H1 (cell line): ENCODE data around the gene TC2N. TPM values are rescaled to one million over a fixed set of nuclear protein-coding genes. Genes with fewer than 3 reads are reported as not detected.

Experiments used
- CTCF ChIA-PET: fragments of 300-600 bp; sonication (Branson Sonifier 250); formaldehyde crosslinking; loops from one replicate; lab custom pipeline; 2021; ENCODE audit not compliant: partially characterized antibody; lab: Charles Lee
- POLR2A ChIA-PET: fragments of 300-600 bp; sonication (Branson Sonifier 250); formaldehyde crosslinking; loops from one replicate; lab custom pipeline; 2021; ENCODE audit warnings: inconsistent platforms; ENCODE audit not compliant: partially characterized antibody; lab: Charles Lee
- DNase-seq, 2 experiments: peaks; one replicate each; pipeline versions ENCODE4 v3.0.0 to v3.0.0-alpha.2; 2010 to 2022; ENCODE audit warnings: low spot score in 2 of 2, low read depth in 1 of 2, mixed read lengths in 1 of 2
- FAIRE-seq: peaks from 2 replicates; lab custom pipeline; 2011; peaks lifted over from hg19 to GRCh38; lab: Jason Lieb, UNC
- H2AFZ ChIP-seq: 2 replicates; pipeline ENCODE4 v1.8.1; 2012; ENCODE audit warnings: low read length, inconsistent platforms
- H2AK5ac ChIP-seq: 2 replicates; pipeline ENCODE4 v1.6.1; 2013; ENCODE audit warnings: low read depth, low read length
- H2BK120ac ChIP-seq: replicated peaks from 2 replicates; pipeline ENCODE3; 2013; ENCODE audit warnings: low read depth, low read length, inconsistent platforms
- H2BK12ac ChIP-seq: 2 replicates; pipeline ENCODE4 v1.6.1; 2013; ENCODE audit warnings: low read depth, low read length
- H2BK15ac ChIP-seq: 2 replicates; pipeline ENCODE4 v1.6.1; 2013; ENCODE audit warnings: low read length
- H2BK20ac ChIP-seq: 2 replicates; pipeline ENCODE4 v1.6.1; 2013; ENCODE audit warnings: low read length
- H2BK5ac ChIP-seq: 2 replicates; pipeline ENCODE4 v1.6.1; 2013; ENCODE audit warnings: low read depth, low read length
- H3K14ac ChIP-seq: 2 replicates; pipeline ENCODE4 v1.6.1; 2013; ENCODE audit warnings: inconsistent platforms; ENCODE audit not compliant: insufficient read length
- H3K18ac ChIP-seq: 2 replicates; pipeline ENCODE4 v1.6.1; 2013; ENCODE audit warnings: low read length; ENCODE audit errors: extremely low read depth
- H3K23ac ChIP-seq: 2 replicates; pipeline ENCODE4 v1.6.1; 2013; ENCODE audit warnings: inconsistent platforms; ENCODE audit not compliant: insufficient read length
- H3K23me2 ChIP-seq: 2 replicates; pipeline ENCODE4 v1.6.1; 2013; ENCODE audit warnings: low read depth, low read length
- H3K27ac ChIP-seq: 2 replicates; pipeline ENCODE4 v1.6.1; 2011; ENCODE audit warnings: low read depth, low read length, inconsistent platforms
- H3K27me3 ChIP-seq, 4 experiments: replicated peaks in 1 of 4; 1 replicate in 1 of 4; 2 replicates in 3 of 4; pipeline versions ENCODE4 v1.6.1 to v1.8.1; 2011 to 2013; ENCODE audit warnings: low read length in 3 of 4, mild to moderate bottlenecking in 3 of 4, inconsistent platforms in 2 of 4, mixed read lengths in 2 of 4, moderate library complexity in 1 of 4; ENCODE audit not compliant: control insufficient read depth in 3 of 4, insufficient read depth in 3 of 4; ENCODE audit errors: extremely low read depth in 1 of 4
- H3K36me3 ChIP-seq, 4 experiments: 2 replicates each; pipeline versions ENCODE4 v1.6.1 to v1.8.1; 2011 to 2013; ENCODE audit warnings: mild to moderate bottlenecking in 4 of 4, low read length in 3 of 4, moderate library complexity in 2 of 4, control low read depth in 1 of 4, inconsistent platforms in 1 of 4; ENCODE audit not compliant: insufficient read depth in 4 of 4, control insufficient read depth in 2 of 4
- H3K4ac ChIP-seq: replicated peaks from 2 replicates; pipeline ENCODE3; 2013; ENCODE audit warnings: low read length, low read depth, mixed read lengths, inconsistent platforms; ENCODE audit not compliant: insufficient read length
- H3K4me1 ChIP-seq, 4 experiments: replicated peaks in 1 of 4; 1 replicate in 1 of 4; 2 replicates in 3 of 4; pipeline versions ENCODE4 v1.6.1 to v1.8.1; 2011 to 2013; ENCODE audit warnings: low read length in 3 of 4, inconsistent platforms in 2 of 4, mixed read lengths in 1 of 4; ENCODE audit not compliant: insufficient read depth in 4 of 4, control insufficient read depth in 3 of 4
- H3K4me2 ChIP-seq, 2 experiments: 2 replicates each; pipeline versions ENCODE4 v1.6.1 to v1.8.1; 2011 to 2013; ENCODE audit warnings: low read depth in 2 of 2, low read length in 2 of 2, control low read depth in 1 of 2, inconsistent platforms in 1 of 2, mild to moderate bottlenecking in 1 of 2; ENCODE audit not compliant: insufficient read depth in 1 of 2
- H3K4me3 ChIP-seq, 4 experiments: fragments of 200-600, 300-600 bp in 1 of 4; sonication (generic), shearing (Covaris generic), sonication (Bioruptor Twin) in 1 of 4; 2 replicates each; pipeline versions ENCODE4 v1.5.1 to v1.8.1; 2011 to 2016; ENCODE audit warnings: low read length in 4 of 4, low read depth in 3 of 4, control low read depth in 2 of 4, inconsistent platforms in 2 of 4, mild to moderate bottlenecking in 2 of 4, mixed read lengths in 1 of 4, moderate library complexity in 1 of 4; ENCODE audit not compliant: insufficient read depth in 2 of 4; ENCODE audit errors: extremely low read depth in 1 of 4
- H3K56ac ChIP-seq: replicated peaks from 2 replicates; pipeline ENCODE3; 2013; ENCODE audit warnings: low read depth, mild to moderate bottlenecking, mixed read lengths, low read length, inconsistent platforms; ENCODE audit not compliant: insufficient read length
- H3K79me1 ChIP-seq: 2 replicates; pipeline ENCODE4 v1.6.1; 2013; ENCODE audit warnings: low read depth, low read length, control low read depth
- H3K79me2 ChIP-seq, 2 experiments: 2 replicates each; pipeline versions ENCODE4 v1.6.1 to v1.8.1; 2012 to 2013; ENCODE audit warnings: low read length in 2 of 2, mild to moderate bottlenecking in 2 of 2, inconsistent platforms in 1 of 2; ENCODE audit not compliant: insufficient read depth in 2 of 2, control insufficient read depth in 1 of 2
- H3K9ac ChIP-seq, 4 experiments: replicated peaks in 1 of 4; 1 replicate in 1 of 4; 2 replicates in 3 of 4; pipeline versions ENCODE4 v1.6.1 to v1.8.1; 2011 to 2013; ENCODE audit warnings: low read depth in 3 of 4, low read length in 3 of 4, control low read depth in 2 of 4, mild to moderate bottlenecking in 2 of 4, moderate library complexity in 2 of 4, inconsistent platforms in 1 of 4; ENCODE audit errors: extremely low read depth in 1 of 4
- H3K9me3 ChIP-seq, 2 experiments: 2 replicates each; pipeline versions ENCODE4 v1.6.1 to v1.8.1; 2012 to 2013; ENCODE audit warnings: mild to moderate bottlenecking in 2 of 2, moderate library complexity in 2 of 2, control low read depth in 1 of 2, inconsistent platforms in 1 of 2, low read depth in 1 of 2, low read length in 1 of 2, mixed read lengths in 1 of 2; ENCODE audit not compliant: insufficient read depth in 2 of 2
- H4K20me1 ChIP-seq, 2 experiments: replicated peaks in 1 of 2; 2 replicates each; pipeline versions ENCODE3 to v1.8.1; 2011 to 2013; ENCODE audit warnings: inconsistent platforms in 2 of 2, low read length in 2 of 2, mild to moderate bottlenecking in 1 of 2; ENCODE audit not compliant: insufficient read depth in 2 of 2, control insufficient read depth in 1 of 2
- H4K5ac ChIP-seq: 2 replicates; pipeline ENCODE4 v1.6.1; 2013; ENCODE audit warnings: low read length, low read depth, mixed read lengths, inconsistent platforms; ENCODE audit not compliant: insufficient read length
- H4K8ac ChIP-seq: 2 replicates; pipeline ENCODE4 v1.8.0; 2013; ENCODE audit warnings: mild to moderate bottlenecking, moderate library complexity, low read length, inconsistent platforms; ENCODE audit not compliant: insufficient read depth; ENCODE audit errors: extremely low read depth
- H4K91ac ChIP-seq: replicated peaks from 2 replicates; pipeline ENCODE3; 2013; ENCODE audit warnings: low read length, mixed read lengths, inconsistent platforms; ENCODE audit not compliant: insufficient read length
- CBX8 ChIP-seq: fragments of 300-800, 300-1000 bp; sonication (generic); IDR thresholded peaks from 2 replicates; pipeline ENCODE4 v1.7.1; 2016; ENCODE audit warnings: low read depth, low read length, borderline replicate concordance
- CHD2 ChIP-seq: IDR thresholded peaks from 2 replicates; pipeline ENCODE4 v1.6.1; 2012; ENCODE audit warnings: low read length, improper control_type of control experiment
- CREB1 ChIP-seq: IDR thresholded peaks from 2 replicates; pipeline ENCODE4 v1.6.1; 2012; ENCODE audit warnings: inconsistent platforms
- HDAC6 ChIP-seq: IDR thresholded peaks from one replicate; pipeline ENCODE4 v1.7.1; 2012; ENCODE audit warnings: low read depth, mild to moderate bottlenecking, inconsistent platforms, low read length, moderate library complexity
- KDM1A ChIP-seq: fragments of 200-600, 300-600 bp; sonication (generic); IDR thresholded peaks from 2 replicates; pipeline ENCODE4 v1.7.1; 2016; ENCODE audit warnings: mild to moderate bottlenecking, low read length, borderline replicate concordance
- MAFK ChIP-seq: IDR thresholded peaks from 2 replicates; pipeline ENCODE4 v1.6.1; 2012; ENCODE audit warnings: low read depth, mild to moderate bottlenecking, improper control_type of control experiment, low read length
- NRF1 ChIP-seq: IDR thresholded peaks from 2 replicates; pipeline ENCODE4 v1.6.1; 2011; ENCODE audit warnings: mild to moderate bottlenecking, low read depth, low read length, improper control_type of control experiment
- POLR2A ChIP-seq, 2 experiments: IDR thresholded peaks; 1 replicate in 1 of 2; 2 replicates in 1 of 2; pipeline ENCODE4 v1.6.1; 2011; ENCODE audit warnings: low read depth in 2 of 2, low read length in 2 of 2, mild to moderate bottlenecking in 2 of 2; ENCODE audit errors: control extremely low read depth in 1 of 2
- RAD21 ChIP-seq, 2 experiments: IDR thresholded peaks in 1 of 2; conservative IDR thresholded peaks in 1 of 2; 2 replicates each; pipeline ENCODE4 v1.6.1; 2011; ENCODE audit warnings: low read depth in 2 of 2, low read length in 2 of 2, improper control_type of control experiment in 1 of 2, inconsistent platforms in 1 of 2, mild to moderate bottlenecking in 1 of 2, moderate library complexity in 1 of 2
- SAP30 ChIP-seq: fragments of 300-600 bp; sonication (generic); IDR thresholded peaks from 2 replicates; pipeline ENCODE4 v1.7.1; 2012; ENCODE audit warnings: low read length, moderate library complexity, mild to moderate bottlenecking, inconsistent platforms; ENCODE audit not compliant: insufficient read depth, insufficient replicate concordance
- SIN3A ChIP-seq, 2 experiments: IDR thresholded peaks in 1 of 2; conservative IDR thresholded peaks in 1 of 2; 2 replicates each; pipeline ENCODE4 v1.6.1; 2011 to 2012; ENCODE audit warnings: low read length in 2 of 2, improper control_type of control experiment in 1 of 2, low read depth in 1 of 2, mild to moderate bottlenecking in 1 of 2
- SIX5 ChIP-seq: IDR thresholded peaks from 2 replicates; pipeline ENCODE4 v1.6.1; 2011; ENCODE audit warnings: mild to moderate bottlenecking, low read depth, low read length
- SP2 ChIP-seq: IDR thresholded peaks from 2 replicates; pipeline ENCODE4 v1.6.1; 2012; ENCODE audit warnings: mild to moderate bottlenecking, low read length, inconsistent platforms
- WGBS, 2 experiments: shearing (Covaris generic) in 1 of 2; methylation state at CpG; one replicate each; pipeline versions ENCODE4 v1.1.6 to v1.1.7; 2013 to 2015; ENCODE audit warnings: low lambda C conversion rate in 2 of 2, mixed read lengths in 2 of 2, inconsistent platforms in 1 of 2, low coverage in 1 of 2, missing lambda C conversion rate in 1 of 2; ENCODE audit not compliant: insufficient replicate concordance in 2 of 2, insufficient coverage in 1 of 2, insufficient read length in 1 of 2; ENCODE audit errors: extremely low coverage in 1 of 2, missing lambda C conversion rate in 1 of 2; 5-methylcytosine and 5-hydroxymethylcytosine counted together
- polyA plus RNA-seq, 7 experiments: library from polyadenylated mRNA; depleted of rRNA in 3 of 7; stranded (reverse) in 5 of 7; unstranded in 2 of 7; fragments of >200 nt in 5 of 7; fragments of 200-250 nt in 2 of 7; gene quantifications; 1 replicate in 5 of 7; 2 replicates in 1 of 7; 4 replicates in 1 of 7; pipeline versions ENCODE4 v1.2.1 to v1.2.3, GENCODE V29; 2011 to 2013; ENCODE audit warnings: missing spikeins in 2 of 7, mixed read lengths in 2 of 7
- total RNA-seq: library from RNA; stranded (reverse); fragmentation: NEBNext Ultra II Directional; extraction: Animal tissue kit (Norgen Biotek cat#: 25700); gene quantifications from 2 replicates; pipeline ENCODE4 v1.2.1, GENCODE V29; 2021
- TF ChIP-seq, protein P1 (sequence below): IDR thresholded peaks from 2 replicates; pipeline ENCODE4 v1.6.1; 2011; ENCODE audit warnings: low read depth, mild to moderate bottlenecking, low read length; ENCODE audit not compliant: insufficient read depth

The TC2N gene
- total and polyA plus RNA-seq, 2 of the 8 experiments (the other 6 are each of a cell fraction or from before 2014, with no cell fraction given), result 9.7 to 36.2 TPM

DNA sequence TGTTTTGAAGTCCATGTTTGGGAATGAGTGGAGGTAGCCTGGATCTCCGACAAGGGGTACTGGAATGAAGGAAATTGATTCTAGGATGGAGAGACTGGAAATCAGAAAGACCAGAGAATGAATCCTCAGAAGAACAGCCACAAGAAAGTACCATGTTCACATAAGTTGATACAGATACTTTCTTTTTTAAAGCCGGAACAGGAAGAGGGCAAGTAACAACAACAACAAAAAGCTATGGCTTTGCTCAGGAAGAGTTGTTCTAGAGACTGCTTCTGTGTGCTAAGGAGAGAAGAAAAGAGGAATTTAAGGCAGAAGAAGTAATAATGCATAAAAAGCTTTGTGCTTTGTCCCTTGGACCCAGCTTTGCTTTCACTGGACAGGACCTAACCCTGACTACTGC is 6.2 kb downstream of the TC2N start:
- H3K36me3 ChIP-seq, result no peaks in the 10 kb centered on the region
- ChIA-PET CTCF (no interaction called here), POLR2A (no interaction called here)
- H4K8ac ChIP-seq, result no peak overlapping the region
- H2BK20ac ChIP-seq, result no peak overlapping the region
- H2BK120ac ChIP-seq, result no peak overlapping the region
- no peak for DNase-seq
- no peak overlapping the region for H2BK5ac ChIP-seq
- H3K23ac ChIP-seq, result no peak overlapping the region
- no peak overlapping the region for H3K9ac ChIP-seq
- H3K4me1 ChIP-seq, result peaks cover 1 to 6% (median 4%) of the 10 kb centered on the region in 4 experiments; a peak in 5 of 7 replicates
- H4K20me1 ChIP-seq, result no peaks in the 10 kb centered on the region
- H3K23me2 ChIP-seq, result no peaks in the 10 kb centered on the region
- no peaks in the 10 kb centered on the region for H3K9me3 ChIP-seq
- H4K91ac ChIP-seq, result no peak overlapping the region
- FAIRE-seq, result no peak
- H3K79me2 ChIP-seq, result no peaks in the 10 kb centered on the region
- no peak overlapping the region for H2AK5ac ChIP-seq
- H3K4ac ChIP-seq, result no peak overlapping the region
- no peak overlapping the region for H2AFZ ChIP-seq
- H4K5ac ChIP-seq, result no peak overlapping the region
- no peak overlapping the region for H3K4me2 ChIP-seq
- no peak for TF ChIP-seq CREB1
- no peak for TF ChIP-seq POLR2A (IDR thresholded peaks at IDR 0.05; ENCODE audit: control extremely low read depth in 1 of 2, low read depth in 2 of 2, low read length in 2 of 2)
- TF ChIP-seq RAD21 (IDR thresholded peaks at IDR 0.05 in 1 of 2, conservative IDR thresholded peaks at IDR 0.05 in 1 of 2; ENCODE audit: low read depth in 2 of 2, low read length in 2 of 2), result no peak
- TF ChIP-seq CBX8, result no peak
- TF ChIP-seq NRF1, result no peak
- no peak for TF ChIP-seq SAP30
- no peak for TF ChIP-seq SIX5
- no peak for TF ChIP-seq SP2
- TF ChIP-seq, protein P1, sequence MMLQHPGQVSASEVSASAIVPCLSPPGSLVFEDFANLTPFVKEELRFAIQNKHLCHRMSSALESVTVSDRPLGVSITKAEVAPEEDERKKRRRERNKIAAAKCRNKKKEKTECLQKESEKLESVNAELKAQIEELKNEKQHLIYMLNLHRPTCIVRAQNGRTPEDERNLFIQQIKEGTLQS, result no peak
- TF ChIP-seq HDAC6, result no peak
- TF ChIP-seq MAFK, result no peak
- no peak for TF ChIP-seq KDM1A
- no peak for TF ChIP-seq SIN3A (conservative IDR thresholded peaks at IDR 0.05 in 1 of 2, IDR thresholded peaks at IDR 0.05 in 1 of 2; ENCODE audit: low read depth in 1 of 2, low read length in 2 of 2)
- no peak for TF ChIP-seq CHD2
- TF ChIP-seq, all 59 proteins: peak for 0
- no peaks in the 10 kb centered on the region for H3K79me1 ChIP-seq
- H3K14ac ChIP-seq, result no peak overlapping the region
- H2BK15ac ChIP-seq, result no peak overlapping the region
- no peak overlapping the region for H3K18ac ChIP-seq
- H2BK12ac ChIP-seq, result no peak overlapping the region
- H3K27me3 ChIP-seq, result no peaks in the 10 kb centered on the region
- WGBS, 2 experiments, result 91% methylated on average over 2 of the region's 2 CpGs; no CpG with 5 or more reads in 1 of the 2 experiments
- no peak overlapping the region for H3K4me3 ChIP-seq
- H3K27ac ChIP-seq, result no peak overlapping the region
- no peak overlapping the region for H3K56ac ChIP-seq
